ENCODE measurements around the gene GDPD3.

GRCh38 chr16:30116291-30117207 is 3.2 kb upstream of the GDPD3 start:
- no peak for TF ChIP-seq EZH2 (IDR thresholded peaks at IDR 0.05; ENCODE audit: insufficient read depth, low read length)
- no peak for TF ChIP-seq CTCF (IDR thresholded peaks at IDR 0.05; ENCODE audit: insufficient read depth, low read depth, low read length)
